NCI-H2227 treated with DMSO at 0.1 percent for 48 hours (cell line): ENCODE results near the gene INPP5B.

Experiments
- DNase-seq: peaks from one replicate; lab custom pipeline; 2025; lab: John Stamatoyannopoulos, UW

The INPP5B gene

DNA sequence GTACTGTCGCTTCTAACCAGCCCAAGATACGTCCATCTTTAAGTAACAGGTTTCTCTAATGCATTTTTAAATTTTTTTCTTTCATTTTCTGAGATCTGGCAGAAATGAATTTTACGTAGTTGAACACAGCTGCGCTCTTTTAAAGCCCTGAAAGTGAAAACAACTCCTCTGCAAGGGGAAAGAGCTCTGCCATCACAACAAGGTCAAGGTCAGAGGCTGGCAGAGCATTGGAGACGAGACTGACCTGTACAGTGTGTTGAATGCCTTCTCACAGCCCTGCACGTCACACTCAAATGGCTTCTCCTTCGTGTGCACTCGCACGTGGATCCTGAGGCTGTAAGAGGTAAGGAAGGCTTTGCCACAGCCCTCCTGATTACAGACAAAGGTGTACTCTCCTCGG, 107.2 kb downstream of the INPP5B start:
- no peak for DNase-seq

DNA sequence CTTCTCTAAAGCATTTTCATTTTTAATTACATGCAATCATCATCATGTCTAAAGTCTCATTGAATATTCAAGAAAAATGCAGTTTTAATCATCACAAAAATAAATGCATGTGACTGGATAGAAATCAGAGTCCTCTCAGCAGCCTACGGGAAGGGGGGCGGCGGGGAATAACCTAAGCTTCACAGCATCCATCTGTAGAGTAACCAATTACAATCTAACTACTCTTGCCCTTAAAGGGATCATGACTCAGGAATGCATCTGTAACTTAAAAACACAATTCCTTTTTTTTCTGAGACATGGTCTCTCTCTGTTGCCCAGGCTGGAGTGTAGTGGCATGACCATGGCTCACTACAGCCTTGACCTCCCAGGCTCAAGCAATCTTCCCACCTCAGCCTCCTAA, 110.1 kb downstream of the INPP5B start:
- DNase-seq, result no peak

DNA sequence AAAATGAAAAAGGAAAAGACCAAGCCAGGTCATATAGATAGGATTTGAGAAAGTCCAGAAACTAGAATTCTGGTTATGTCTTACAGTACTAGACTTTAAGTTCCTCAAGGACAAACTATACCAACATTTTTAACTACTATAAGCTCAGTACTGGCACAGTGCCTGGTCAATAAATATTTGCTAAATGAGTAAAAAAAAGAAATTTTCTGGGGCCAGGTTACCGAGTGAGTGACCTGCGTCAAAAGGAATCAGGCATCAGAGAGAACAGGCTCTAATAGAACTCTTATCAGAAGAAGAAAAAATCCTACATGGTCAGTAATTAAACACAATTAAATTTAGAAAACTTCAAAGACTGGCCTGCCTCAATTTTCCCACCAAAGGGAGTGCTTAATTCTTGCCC, 115.0 kb downstream of the INPP5B start:
- DNase-seq, result no peak

DNA sequence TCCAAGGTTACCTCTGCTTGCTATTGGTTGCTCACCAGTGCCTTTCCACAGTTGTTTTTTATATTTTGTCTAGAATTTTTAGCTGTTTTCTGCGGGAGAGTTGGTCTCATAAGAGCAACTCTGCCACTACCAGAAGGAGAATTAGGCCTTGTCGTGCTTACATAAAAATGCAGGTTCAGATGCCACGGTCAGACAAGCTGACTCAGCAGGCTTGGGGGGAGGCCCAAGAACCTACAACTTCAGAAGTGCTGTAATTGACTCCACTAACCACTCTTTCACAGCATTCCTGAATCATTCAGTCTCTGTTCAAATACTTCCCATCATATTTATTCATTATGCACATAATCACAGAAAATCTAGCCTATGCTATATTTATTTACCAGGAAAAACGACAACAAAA, 115.7 kb downstream of the INPP5B start:
- DNase-seq, result no peak

GRCh38 chr1:37828410-37829074, 118.3 kb downstream of the INPP5B start:
- no peak for DNase-seq

DNA sequence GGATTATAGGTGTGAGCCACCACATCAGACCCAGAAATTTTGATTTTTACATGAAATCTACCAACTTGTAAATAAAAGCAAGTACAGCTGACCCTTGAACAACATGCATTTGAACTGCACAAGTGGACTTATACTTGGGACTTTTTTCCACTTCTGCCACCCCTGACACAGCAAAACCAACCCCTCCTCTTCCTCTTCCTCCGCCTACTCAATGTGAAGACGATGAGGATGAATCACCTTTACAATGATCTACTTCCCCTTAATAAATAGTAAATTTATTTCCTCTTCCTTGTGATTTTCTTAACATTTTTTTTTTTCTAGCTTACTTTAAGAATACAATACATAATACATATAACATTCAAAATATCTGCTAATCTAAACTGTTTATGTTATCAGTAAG, 121.3 kb downstream of the INPP5B start:
- no peak for DNase-seq

DNA sequence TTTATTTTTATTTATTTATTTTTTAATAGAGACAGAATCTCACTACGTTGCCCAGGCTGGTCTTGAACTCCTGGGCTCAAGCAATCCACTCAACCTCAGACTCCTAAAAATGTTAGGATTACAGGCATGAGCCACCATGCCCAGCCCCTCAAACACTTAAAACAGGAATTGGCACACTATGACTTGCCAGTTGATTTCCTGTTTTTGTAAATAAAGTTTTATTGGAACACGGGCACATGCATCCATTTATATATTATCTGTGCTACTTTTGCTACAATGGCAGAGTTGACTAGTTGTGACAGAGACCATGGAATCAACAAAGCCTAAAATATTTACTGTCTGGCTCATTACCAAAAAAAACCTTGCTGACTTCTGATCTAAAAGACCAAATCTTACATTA, 122.9 kb downstream of the INPP5B start:
- no peak for DNase-seq

DNA sequence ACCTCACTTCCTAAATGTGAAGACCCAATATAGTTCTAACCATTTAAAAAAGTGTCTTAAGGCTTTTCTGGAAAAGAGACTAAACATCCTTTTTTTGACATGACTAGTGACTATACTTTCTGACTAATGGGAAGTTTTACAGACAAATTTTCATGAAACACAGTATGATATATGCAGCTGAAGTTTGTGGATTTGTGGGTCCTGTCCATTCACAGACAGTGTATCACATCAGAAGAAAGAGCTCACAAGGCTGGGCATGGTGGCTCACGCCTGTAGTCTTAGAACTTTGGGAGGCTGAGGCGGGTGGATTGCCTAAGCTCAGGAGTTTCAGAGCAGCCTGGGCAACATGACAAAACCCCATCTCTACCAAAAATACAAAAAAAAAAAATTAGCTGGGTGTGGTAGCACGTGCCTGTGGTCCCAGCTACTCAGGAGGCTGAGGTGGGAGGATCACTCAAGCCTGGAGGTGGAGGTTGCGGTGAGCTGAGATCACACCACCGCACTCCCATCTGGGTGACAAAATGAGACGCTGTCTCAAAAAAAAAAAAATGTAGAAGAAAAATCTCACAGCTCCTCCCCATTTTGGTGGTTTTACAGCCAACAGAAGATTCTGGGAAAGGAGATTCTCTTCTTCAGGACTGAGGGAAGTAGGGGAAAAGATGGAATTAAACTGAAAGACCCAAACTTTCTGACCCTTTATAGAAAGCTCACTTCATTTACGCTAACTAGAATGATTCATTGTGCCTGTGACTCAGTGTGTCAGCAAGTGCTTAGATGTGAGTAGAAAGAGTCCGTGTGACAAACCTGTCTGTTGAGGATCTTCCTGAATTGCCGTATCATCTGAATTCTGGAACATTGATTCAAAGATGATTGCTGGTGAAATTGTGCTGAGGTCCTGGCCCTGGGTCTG, 123.7 kb downstream of the INPP5B start:
- no peak for DNase-seq

GRCh38 chr1:37821481-37821880, 125.4 kb downstream of the INPP5B start:
- DNase-seq, result no peak

GRCh38 chr1:37817481-37817880, 129.4 kb downstream of the INPP5B start:
- DNase-seq, result no peak

DNA sequence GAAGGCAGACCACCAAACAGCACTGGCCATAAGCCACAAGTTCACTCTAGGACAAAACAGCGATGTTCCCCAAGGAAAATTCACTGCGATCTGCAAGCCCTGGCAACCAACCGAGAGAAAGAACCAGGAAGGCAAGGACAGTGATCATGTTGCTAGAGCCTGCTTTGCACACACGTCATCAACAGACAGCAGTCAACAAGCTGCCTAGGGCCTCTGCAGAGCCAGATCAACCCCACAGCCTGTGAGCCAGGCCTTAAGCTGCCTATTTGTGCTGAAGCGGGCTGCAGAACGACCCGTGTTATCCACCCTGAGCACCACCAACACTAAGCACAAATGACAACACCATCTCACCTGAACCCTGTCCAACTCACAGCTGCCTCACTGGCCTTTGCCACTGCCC, 132.6 kb downstream of the INPP5B start:
- no peak for DNase-seq

GRCh38 chr1:37813529-37814145, 133.2 kb downstream of the INPP5B start:
- DNase-seq, result no peak

DNA sequence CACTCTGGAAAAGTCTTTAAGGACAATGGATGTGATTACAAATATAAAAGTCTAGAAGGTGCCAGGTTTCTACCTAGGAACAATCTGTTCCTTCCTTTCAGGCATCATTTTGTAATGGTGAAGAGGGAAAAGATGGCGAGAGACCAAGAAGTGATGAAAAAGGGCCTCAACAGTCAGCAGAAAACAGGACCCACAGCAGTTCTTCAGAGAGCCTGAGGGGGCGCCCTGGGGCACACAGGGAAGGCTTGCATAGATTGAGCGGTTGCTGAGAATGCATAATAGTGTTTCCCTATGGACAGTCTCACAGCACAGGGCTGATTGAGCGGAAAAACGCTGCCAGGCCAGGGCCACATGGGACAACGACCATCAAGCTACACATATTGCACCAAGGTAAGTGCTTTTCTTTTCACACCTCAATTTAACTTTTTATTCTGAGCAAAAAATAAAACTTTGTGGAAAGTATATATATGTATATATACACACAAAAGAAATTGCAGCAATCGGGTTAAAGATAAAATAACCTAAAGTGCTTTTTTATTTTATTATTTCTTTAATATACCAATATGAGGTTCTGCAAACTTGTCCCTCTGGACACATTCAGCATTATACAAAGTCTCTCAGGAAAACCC, 135.7 kb downstream of the INPP5B start:
- DNase-seq, result peak; percentile 82
